ENCODE data around the gene CCDC88A. TPM values are rescaled to one million over a fixed set of nuclear protein-coding genes. Genes with fewer than 3 reads are reported as not detected.

Gene CCDC88A
- total RNA-seq, 6 experiments from 2014 or later = 39.7 to 62.5 (median 45.7) TPM

- no peak overlapping the region for H3K4me3 Mint-ChIP-seq
- peak; percentile 93 for DNase-seq
- H3K27me3 Mint-ChIP-seq (ENCODE audit: insufficient read depth) = no peaks in the 10 kb centered on the region
- peaks cover 7% of the 10 kb centered on the region for H3K36me3 Mint-ChIP-seq (ENCODE audit: low read depth)
- peaks cover 16% of the 10 kb centered on the region for H3K4me1 Mint-ChIP-seq (ENCODE audit: low read depth)
- peak overlapping the region; percentile 20; the same call in 1 of the 2 replicates for H3K27ac Mint-ChIP-seq
- TF ChIP-seq CTCF (IDR thresholded peaks at IDR 0.05) = no peak
- no peaks in the 10 kb centered on the region for H3K9me3 Mint-ChIP-seq
These were observed 55.2 kb downstream of the CCDC88A start for GRCh38 chr2:55364189-55365055.

GRCh38 chr2:55363636-55364035 is 56.0 kb downstream of the CCDC88A start:
- H3K4me1 Mint-ChIP-seq (ENCODE audit: low read depth) = peaks cover 21% of the 10 kb centered on the region
- peaks cover 4% of the 10 kb centered on the region; the same call in 1 of the 2 replicates for H3K36me3 Mint-ChIP-seq (ENCODE audit: low read depth)
- no peak overlapping the region for H3K4me3 Mint-ChIP-seq
- TF ChIP-seq CTCF (IDR thresholded peaks at IDR 0.05) = no peak
- DNase-seq = no peak
- H3K27me3 Mint-ChIP-seq (ENCODE audit: insufficient read depth) = no peaks in the 10 kb centered on the region
- no peak overlapping the region for H3K27ac Mint-ChIP-seq
- H3K9me3 Mint-ChIP-seq = no peaks in the 10 kb centered on the region

- TF ChIP-seq CTCF (IDR thresholded peaks at IDR 0.05) = no peak
- Mint-ChIP-seq H3K4me3 (no peak overlapping the region), H3K4me1 (ENCODE audit: low read depth) (peaks cover 35% of the 10 kb centered on the region), H3K27ac (no peak overlapping the region), H3K27me3 (ENCODE audit: insufficient read depth) (no peaks in the 10 kb centered on the region), H3K36me3 (ENCODE audit: low read depth) (peaks cover 4% of the 10 kb centered on the region; the same call in 1 of the 2 replicates), H3K9me3 (no peaks in the 10 kb centered on the region)
- no peak for DNase-seq
These were observed 58.0 kb downstream of the CCDC88A start for GRCh38 chr2:55361465-55362189.

GRCh38 chr2:55358451-55358850 is 61.2 kb downstream of the CCDC88A start:
- TF ChIP-seq CTCF (IDR thresholded peaks at IDR 0.05) = no peak
- no peak overlapping the region for H3K4me3 Mint-ChIP-seq
- peaks cover 9% of the 10 kb centered on the region; the same call in 1 of the 2 replicates for H3K36me3 Mint-ChIP-seq (ENCODE audit: low read depth)
- no peaks in the 10 kb centered on the region for H3K9me3 Mint-ChIP-seq
- peak overlapping the region; percentile 10; the same call in 1 of the 2 replicates for H3K27ac Mint-ChIP-seq
- H3K4me1 Mint-ChIP-seq (ENCODE audit: low read depth) = peaks cover 18% of the 10 kb centered on the region
- DNase-seq = no peak
- H3K27me3 Mint-ChIP-seq (ENCODE audit: insufficient read depth) = no peaks in the 10 kb centered on the region

- Mint-ChIP-seq H3K36me3 (ENCODE audit: low read depth) (peaks cover 9% of the 10 kb centered on the region; the same call in 1 of the 2 replicates), H3K4me3 (no peak overlapping the region), H3K27ac (no peak overlapping the region), H3K9me3 (no peaks in the 10 kb centered on the region), H3K27me3 (ENCODE audit: insufficient read depth) (no peaks in the 10 kb centered on the region), H3K4me1 (ENCODE audit: low read depth) (peaks cover 18% of the 10 kb centered on the region)
- DNase-seq = peak; percentile 17
- TF ChIP-seq CTCF (IDR thresholded peaks at IDR 0.05) = no peak
These were observed 61.7 kb downstream of the CCDC88A start for GRCh38 chr2:55357927-55358326.

Data from HFFc6 (cell line).